Thoracic aorta (tissue), 2 donors: ENCODE measurements around the gene SLC25A12. TPM values are rescaled to one million over a fixed set of nuclear protein-coding genes. Genes with fewer than 3 reads are reported as not detected.
"Not testable (repeated sequence)": the region's sequence is repeated elsewhere in the genome, so short reads cannot be mapped to it uniquely, and the experiment has no call there.

ENCODE experiments used
- ATAC-seq: fragments of 150-250 bp; one replicate; pipeline ENCODE4 v1.8.0; 2017; ENCODE audit warnings: low read depth; ENCODE audit not compliant: insufficient number of reproducible peaks, low FRiP score
- DNase-seq: peaks from one replicate; pipeline ENCODE4 v3.0.0-alpha.2; 2020; ENCODE audit warnings: low spot score
- H3K27ac ChIP-seq, 2 donors: fragments of 200-600 bp; sonication (generic); 1 replicate in 1 of 2; 2 replicates in 1 of 2; pipeline ENCODE4 v1.5.1; 2016; ENCODE audit warnings: mild to moderate bottlenecking in 2 of 2, moderate library complexity in 2 of 2
- H3K27me3 ChIP-seq: fragments of 200-600 bp; sonication (generic); replicated peaks from 2 replicates; pipeline ENCODE4 v1.6.0; 2016; ENCODE audit warnings: mild to moderate bottlenecking; ENCODE audit not compliant: insufficient read depth
- H3K36me3 ChIP-seq: fragments of 200-600 bp; sonication (generic); one replicate; pipeline ENCODE4 v1.5.1; 2016
- H3K4me1 ChIP-seq, 2 donors: fragments of 200-600 bp; sonication (generic); 1 replicate in 1 of 2; 2 replicates in 1 of 2; pipeline versions ENCODE4 v1.5.1 to v1.6.0; 2016; ENCODE audit warnings: low read depth in 2 of 2, mild to moderate bottlenecking in 1 of 2; ENCODE audit not compliant: control insufficient read depth in 1 of 2
- H3K4me3 ChIP-seq: fragments of 200-600 bp; sonication (generic); 2 replicates; pipeline ENCODE4 v1.5.1; 2016; ENCODE audit warnings: mild to moderate bottlenecking
- H3K9me3 ChIP-seq: fragments of 200-600 bp; sonication (generic); 2 replicates; pipeline ENCODE4 v1.5.1; 2016
- total RNA-seq, 2 donors: library from RNA; depleted of rRNA; stranded (reverse); fragments of >200 nt; gene quantifications; one replicate each; pipeline versions ENCODE4 v1.1.0 to v1.2.3, GENCODE V29; 2016
- TF ChIP-seq, protein P1 (sequence below): fragments of 200-600 bp; sonication (generic); IDR thresholded peaks from one replicate; pipeline ENCODE4 v1.5.1; 2019; ENCODE audit warnings: antibody characterized with exemption

SLC25A12 gene
- total RNA-seq, 2 donors from 2014 or later = 27.2 to 39.3 TPM

GRCh38 chr2:171811245-171811628, 82.8 kb downstream of the SLC25A12 start:
- Histone ChIP-seq H3K4me3 (no peak overlapping the region), H3K9me3 (no peaks in the 10 kb centered on the region), H3K36me3 (peaks cover 5% of the 10 kb centered on the region), H3K4me1 (no peaks in the 10 kb centered on the region), H3K27ac (no peak overlapping the region), H3K27me3 (no peaks in the 10 kb centered on the region)
- ATAC-seq = no peak
- TF ChIP-seq, protein P1, sequence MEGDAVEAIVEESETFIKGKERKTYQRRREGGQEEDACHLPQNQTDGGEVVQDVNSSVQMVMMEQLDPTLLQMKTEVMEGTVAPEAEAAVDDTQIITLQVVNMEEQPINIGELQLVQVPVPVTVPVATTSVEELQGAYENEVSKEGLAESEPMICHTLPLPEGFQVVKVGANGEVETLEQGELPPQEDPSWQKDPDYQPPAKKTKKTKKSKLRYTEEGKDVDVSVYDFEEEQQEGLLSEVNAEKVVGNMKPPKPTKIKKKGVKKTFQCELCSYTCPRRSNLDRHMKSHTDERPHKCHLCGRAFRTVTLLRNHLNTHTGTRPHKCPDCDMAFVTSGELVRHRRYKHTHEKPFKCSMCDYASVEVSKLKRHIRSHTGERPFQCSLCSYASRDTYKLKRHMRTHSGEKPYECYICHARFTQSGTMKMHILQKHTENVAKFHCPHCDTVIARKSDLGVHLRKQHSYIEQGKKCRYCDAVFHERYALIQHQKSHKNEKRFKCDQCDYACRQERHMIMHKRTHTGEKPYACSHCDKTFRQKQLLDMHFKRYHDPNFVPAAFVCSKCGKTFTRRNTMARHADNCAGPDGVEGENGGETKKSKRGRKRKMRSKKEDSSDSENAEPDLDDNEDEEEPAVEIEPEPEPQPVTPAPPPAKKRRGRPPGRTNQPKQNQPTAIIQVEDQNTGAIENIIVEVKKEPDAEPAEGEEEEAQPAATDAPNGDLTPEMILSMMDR = no peak
- no peak for DNase-seq

GRCh38 chr2:171810422-171811244, 83.4 kb downstream of the SLC25A12 start:
- no peaks in the 10 kb centered on the region for H3K27me3 ChIP-seq
- no peak overlapping the region for H3K27ac ChIP-seq
- ATAC-seq (no peak), DNase-seq (no peak)
- H3K9me3 ChIP-seq = no peaks in the 10 kb centered on the region
- H3K4me1 ChIP-seq = no peaks in the 10 kb centered on the region
- TF ChIP-seq, protein P1 = no peak
- no peak overlapping the region for H3K4me3 ChIP-seq
- peaks cover 5% of the 10 kb centered on the region for H3K36me3 ChIP-seq

DNA sequence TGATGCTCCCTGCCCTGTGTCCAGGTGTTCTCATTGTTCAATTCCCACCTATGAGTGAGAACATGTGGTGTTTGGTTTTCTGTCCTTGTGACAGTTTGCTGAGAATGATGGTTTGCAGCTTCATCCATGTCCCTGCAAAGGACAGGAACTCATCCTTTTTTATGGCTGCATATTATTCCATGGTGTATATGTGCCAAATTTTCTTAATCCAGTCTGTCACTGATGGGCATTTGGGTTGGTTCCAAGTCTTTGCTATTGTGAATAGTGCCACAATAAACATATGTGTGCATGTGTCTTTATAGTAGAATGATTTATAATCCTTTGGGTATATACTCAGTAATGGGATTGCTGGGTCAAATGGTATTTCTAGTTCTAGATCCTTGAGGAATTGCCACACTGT, 85.2 kb downstream of the SLC25A12 start:
- not testable (repeated sequence) for H3K4me1 ChIP-seq, H3K36me3 ChIP-seq, H3K27me3 ChIP-seq, H3K27ac ChIP-seq, H3K9me3 ChIP-seq, H3K4me3 ChIP-seq, DNase-seq, ATAC-seq

DNA sequence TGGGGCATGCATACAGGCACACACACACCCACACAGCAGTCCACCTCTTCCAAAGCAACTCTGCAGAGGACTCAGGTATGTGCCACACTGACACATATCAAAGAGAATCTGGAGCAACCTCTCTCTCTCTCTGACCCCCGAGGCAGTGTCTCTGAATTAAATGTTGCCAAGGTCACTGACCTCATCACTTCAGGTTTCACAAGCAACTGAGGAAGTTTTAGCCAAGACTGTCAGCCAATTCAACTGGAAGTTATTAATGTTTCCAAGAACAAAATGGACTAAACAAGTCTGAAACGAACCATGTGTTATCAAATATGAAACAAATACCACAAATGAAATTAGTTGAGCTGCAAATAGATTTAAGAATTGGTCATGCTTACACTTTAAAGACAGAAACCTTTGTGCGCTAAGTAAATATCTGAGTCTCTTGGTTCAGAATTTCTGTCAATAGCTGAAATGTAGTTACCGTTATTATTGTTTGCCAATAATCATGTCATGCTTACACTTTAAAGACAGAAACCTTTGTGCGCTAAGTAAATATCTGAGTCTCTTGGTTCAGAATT, 86.1 kb downstream of the SLC25A12 start:
- no peaks in the 10 kb centered on the region for H3K4me1 ChIP-seq
- ATAC-seq (no peak), DNase-seq (no peak)
- TF ChIP-seq, protein P1 = no peak
- H3K4me3 ChIP-seq = no peak overlapping the region
- no peak overlapping the region for H3K27ac ChIP-seq
- H3K27me3 ChIP-seq = no peaks in the 10 kb centered on the region
- H3K36me3 ChIP-seq = peaks cover 5% of the 10 kb centered on the region
- no peaks in the 10 kb centered on the region for H3K9me3 ChIP-seq

GRCh38 chr2:171807119-171807518, 86.9 kb downstream of the SLC25A12 start:
- TF ChIP-seq, protein P1 = no peak
- DNase-seq (no peak), ATAC-seq (no peak)
- Histone ChIP-seq H3K27ac (no peak overlapping the region), H3K36me3 (peaks cover 5% of the 10 kb centered on the region), H3K4me3 (no peak overlapping the region), H3K4me1 (no peaks in the 10 kb centered on the region), H3K9me3 (no peaks in the 10 kb centered on the region), H3K27me3 (no peaks in the 10 kb centered on the region)
